SK-N-DZ (cell line): ENCODE results near the gene ABLIM1.

Experiments
- DNase-seq: peaks from one replicate; pipeline ENCODE4 v3.0.0-alpha.2; 2015; ENCODE audit warnings: low spot score

ABLIM1 gene

DNA sequence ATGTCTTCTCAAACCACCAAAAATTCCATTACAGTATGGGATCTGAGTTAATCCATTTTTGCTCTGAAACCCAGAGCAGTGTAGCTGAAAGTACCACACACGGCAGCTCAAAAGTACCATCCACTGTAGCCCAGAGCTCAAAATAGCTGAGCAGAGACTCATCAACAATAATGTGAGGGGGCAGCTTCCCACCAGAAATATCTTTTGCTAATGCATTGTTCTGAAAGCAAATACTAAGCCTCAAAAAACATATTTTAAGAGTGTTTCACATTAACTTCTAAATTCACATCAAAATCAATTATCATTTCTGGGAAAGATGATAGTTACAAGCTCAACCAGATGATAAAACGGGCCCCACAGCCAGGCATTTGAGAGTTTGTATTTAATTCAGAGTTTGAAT is 73.7 kb downstream of the ABLIM1 start:
- DNase-seq, result no peak

DNA sequence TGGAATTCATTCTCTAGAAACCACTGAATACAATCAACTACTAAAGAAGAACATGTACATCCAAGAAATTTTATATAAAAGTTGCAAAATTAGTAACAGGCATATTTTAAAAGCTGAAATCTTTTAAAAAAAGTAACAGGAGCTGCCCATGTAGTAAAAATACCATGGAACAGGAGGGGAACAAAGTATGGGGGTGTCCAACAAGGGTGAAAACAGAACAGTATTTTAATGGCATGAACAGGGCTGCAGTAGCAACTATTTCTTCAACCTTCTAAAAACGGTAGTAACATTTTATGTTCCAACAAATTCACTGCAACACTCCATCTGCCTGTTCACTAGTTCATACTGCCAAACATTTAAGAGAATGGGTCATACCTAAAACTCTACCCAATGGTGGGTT is 77.0 kb downstream of the ABLIM1 start:
- no peak for DNase-seq

- no peak for DNase-seq
Observed at GRCh38 chr10:114577133-114577532, 80.9 kb downstream of the ABLIM1 start.

DNA sequence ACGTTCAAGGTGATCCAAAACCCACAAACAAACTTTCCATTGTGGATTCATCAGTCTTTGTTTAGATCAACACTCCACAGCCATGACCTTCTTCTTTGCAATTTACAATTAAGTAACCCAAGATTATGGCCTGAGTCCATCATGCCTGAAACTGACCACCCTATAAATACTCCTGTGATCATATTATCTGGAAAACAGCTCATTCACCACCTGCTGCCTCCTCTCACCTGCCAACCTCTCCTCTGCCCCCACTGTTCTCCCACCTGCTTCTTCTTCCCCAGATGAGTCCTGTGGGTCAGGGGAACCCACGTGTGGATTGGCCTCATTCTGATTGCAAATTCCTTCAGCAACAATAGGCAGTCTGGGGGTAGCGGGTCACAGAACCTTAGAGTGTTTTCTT is 81.4 kb downstream of the ABLIM1 start:
- no peak for DNase-seq

DNA sequence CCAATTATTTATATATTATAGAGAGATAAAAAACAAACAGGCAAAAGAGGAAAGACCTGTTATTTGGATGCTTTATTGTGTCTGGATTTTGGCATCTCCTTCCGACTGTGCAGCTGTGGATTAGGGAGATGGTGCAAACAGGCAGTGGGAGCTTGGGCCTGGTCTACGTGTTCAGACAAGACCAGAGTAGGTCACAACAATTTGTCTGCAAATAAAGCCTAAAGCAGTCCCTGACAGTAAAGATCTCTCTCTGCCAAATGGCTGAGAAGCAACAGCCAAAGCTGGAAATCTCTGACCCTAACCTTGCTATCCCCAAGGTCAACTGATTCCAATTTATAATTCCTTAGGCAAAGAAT is 82.0 kb downstream of the ABLIM1 start:
- no peak for DNase-seq

DNA sequence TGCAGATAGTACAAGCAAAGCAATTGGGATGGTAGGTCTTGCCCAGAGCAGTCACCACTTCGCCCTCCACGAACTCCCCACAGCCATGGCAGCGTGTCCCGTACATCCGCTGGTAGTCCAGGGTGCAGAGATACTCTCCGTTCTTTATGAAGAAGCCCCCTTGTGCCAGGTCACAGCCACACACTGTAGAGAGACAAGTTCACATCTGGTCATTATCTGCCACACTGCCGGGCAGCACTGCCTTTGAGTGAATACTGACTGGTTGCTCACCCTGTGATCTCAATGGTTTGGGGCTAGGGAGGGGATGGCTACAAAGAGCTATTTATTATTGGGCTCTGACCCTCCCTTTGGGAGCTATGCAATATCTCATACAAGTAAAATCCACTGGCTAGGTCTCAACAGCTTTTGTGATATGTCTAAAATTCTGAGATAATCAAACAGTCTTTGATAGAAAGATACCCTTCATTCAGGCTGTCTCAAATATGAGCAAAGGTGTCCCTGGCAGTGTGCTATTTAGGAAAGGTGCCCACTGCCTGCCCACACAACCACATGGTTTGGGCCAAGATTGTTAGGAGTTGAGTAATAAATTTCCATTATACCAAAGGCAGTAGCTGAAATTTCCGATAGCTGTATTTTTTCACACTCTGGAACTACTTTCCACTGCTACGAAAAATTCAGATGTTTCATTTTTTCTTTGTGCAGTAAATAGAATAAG is 82.5 kb downstream of the ABLIM1 start:
- no peak for DNase-seq

DNA sequence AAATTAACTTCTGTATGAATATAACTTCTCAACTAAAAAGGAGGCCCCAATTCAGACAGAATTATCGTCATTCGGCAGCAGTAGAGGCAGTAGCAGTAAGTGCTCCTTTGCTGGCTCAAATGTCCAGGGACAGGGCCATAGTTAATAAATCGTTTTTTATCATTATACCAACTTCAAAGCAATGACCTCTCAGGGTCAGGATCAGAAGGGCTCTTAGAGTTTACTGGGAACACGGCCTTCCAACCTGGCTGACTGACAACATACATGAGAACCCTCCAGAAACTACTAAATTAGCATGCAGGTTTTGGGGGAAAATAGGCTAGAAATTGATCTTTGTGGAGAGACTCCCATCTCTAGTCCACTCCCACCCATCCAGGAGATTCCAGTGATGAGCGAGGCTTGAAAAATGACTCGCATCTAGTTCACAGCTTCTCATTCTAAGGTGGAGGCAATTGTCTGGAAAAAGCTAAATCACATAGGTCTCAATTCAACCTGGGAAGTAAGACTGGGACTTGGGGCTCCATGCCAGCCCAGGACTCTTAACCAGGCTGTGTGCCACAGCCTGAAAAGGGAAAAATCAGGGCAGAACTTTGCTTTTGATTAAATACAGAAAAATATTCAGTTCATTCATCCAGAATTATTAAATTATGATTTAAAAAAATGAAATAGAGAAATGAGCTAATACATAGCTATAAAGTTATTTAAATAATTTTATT is 84.6 kb downstream of the ABLIM1 start:
- DNase-seq, result no peak

DNA sequence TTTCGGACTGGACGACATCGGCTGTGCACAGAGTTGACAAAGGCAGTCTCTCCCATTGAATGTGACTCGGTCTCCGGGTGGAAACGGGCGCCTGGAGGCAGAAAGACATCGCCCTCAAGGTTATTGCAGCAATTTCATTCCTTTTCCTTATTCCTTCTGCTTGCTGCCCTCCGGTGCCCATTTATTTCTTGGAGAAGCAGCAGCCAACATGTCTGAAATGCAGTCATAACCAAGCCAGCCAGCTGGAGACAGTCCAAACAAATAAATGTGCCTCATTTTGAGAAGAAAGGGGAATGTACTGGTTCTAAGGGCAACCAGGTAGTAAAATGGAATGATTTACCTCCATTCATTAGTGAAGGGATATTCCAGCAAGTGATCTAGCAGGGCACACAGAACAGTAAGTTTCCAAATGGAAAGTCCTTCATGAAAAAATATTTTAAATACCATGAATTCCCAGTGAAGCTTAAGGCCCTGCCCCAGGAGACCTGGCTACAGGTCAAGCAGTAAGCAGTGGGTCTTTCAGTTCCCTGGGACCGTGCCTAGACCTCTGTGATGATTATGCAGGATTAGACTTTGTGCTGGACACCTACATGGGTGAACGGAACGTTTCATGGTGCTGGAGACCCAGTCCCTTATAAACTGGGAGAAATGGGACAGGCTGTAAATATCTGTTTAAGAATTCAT is 86.6 kb downstream of the ABLIM1 start:
- no peak for DNase-seq

DNA sequence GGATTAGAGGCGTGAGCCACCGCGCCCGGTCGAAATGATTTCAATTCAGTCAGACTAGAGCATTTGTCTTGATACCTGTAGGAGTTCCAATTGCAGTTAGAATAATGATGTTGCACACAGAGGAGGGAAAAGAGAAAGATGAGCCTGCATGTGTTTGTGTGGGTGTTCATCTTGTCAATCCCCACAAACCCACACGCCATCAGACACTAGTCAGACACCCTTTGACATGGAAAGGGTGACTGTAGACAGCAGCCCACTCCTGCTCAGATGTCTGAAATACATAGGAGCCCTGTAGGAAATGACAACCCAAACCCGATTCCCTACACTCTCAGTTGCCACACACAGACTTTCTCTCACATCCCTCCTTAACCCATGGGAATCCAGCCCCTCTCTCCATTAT is 92.0 kb downstream of the ABLIM1 start:
- no peak for DNase-seq

GRCh38 chr10:114565066-114565465 is 93.0 kb downstream of the ABLIM1 start:
- DNase-seq, result no peak

- DNase-seq, result no peak
Observed at GRCh38 chr10:114561008-114561523, 97.0 kb downstream of the ABLIM1 start.

- no peak for DNase-seq
Observed at GRCh38 chr10:114560144-114560543, 97.9 kb downstream of the ABLIM1 start.

GRCh38 chr10:114559636-114560035 is 98.4 kb downstream of the ABLIM1 start:
- DNase-seq, result no peak

- DNase-seq, result no peak
Observed at GRCh38 chr10:114557854-114558253, 100.2 kb downstream of the ABLIM1 start.

DNA sequence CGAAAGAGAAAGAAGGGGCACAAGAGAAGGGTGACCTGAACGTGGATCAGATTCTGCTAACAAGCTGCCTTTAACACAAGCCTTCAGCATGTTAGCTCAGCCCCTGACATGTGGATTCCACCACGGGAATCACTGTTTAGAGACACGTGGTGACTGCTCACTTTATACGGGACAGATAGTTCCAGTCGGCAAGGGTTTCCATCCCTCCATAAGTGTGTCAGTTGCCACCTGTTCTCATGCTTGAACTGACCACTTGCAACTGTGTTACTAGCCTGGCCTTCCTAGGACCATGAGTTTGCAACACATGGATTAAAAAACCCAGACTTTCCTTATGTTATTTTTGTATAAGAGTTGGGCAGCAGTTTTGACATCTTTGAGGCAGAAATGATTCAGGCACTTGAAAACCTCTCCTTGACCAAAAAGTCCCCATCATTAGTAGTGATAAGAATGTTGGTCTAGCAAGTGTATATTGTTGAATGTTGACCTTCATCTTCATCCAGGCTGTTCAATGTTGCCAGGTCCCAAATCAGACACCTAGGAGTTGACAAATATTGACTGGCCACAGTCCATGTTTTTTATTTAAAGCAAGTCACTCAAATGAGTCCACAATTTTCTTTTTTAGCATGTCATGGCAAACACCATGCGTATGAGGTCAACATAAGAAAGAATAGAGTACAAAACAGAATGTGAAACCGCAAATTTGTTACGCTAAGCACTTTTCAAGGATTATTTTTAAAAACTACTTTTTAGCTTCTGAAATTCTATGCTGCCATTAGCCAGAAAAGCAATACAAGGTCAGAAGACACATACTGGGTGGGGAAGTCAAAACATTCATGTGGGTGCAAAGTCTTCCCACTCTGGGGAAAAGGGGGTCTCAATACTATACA is 101.6 kb downstream of the ABLIM1 start:
- no peak for DNase-seq

DNA sequence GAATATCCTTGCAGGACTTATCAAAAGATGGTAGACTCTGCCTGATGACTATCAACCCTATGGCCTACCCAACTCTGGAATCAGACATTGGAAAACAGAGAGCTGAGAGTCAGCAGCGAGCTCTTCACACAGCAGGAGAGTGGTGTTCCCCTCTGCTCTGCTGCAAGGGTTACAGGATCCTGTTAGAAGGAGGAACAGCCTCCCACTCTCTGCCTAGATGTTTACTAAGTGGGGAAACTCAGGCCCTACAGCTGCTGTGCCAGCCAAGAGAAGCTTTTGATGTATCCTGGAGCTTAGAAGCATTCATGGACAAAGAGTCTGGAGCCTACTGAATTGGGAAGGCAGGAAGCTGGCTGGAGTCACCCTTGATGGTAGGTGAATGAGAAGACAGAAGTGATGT is 104.6 kb downstream of the ABLIM1 start:
- DNase-seq, result no peak

DNA sequence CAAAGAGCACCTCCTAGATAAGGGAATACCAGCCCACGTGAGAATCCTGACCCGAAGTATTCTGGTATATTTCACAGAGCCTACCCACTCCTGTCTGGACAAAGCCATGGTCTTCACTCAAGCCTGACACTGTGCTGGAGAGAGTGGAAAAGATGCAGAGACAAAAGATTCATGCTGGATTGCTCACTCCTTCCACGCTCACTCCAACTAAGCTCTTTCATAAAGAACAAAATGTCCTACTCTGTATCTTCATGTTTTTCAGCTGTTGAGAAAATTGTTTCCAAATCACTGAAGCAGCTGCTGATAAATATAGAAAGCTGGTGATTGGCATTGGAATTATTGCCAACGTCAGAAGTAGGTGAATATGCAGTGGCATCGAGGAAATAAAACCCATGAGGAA is 106.0 kb downstream of the ABLIM1 start:
- no peak for DNase-seq

GRCh38 chr10:114551636-114551972 is 106.5 kb downstream of the ABLIM1 start:
- DNase-seq, result no peak

DNA sequence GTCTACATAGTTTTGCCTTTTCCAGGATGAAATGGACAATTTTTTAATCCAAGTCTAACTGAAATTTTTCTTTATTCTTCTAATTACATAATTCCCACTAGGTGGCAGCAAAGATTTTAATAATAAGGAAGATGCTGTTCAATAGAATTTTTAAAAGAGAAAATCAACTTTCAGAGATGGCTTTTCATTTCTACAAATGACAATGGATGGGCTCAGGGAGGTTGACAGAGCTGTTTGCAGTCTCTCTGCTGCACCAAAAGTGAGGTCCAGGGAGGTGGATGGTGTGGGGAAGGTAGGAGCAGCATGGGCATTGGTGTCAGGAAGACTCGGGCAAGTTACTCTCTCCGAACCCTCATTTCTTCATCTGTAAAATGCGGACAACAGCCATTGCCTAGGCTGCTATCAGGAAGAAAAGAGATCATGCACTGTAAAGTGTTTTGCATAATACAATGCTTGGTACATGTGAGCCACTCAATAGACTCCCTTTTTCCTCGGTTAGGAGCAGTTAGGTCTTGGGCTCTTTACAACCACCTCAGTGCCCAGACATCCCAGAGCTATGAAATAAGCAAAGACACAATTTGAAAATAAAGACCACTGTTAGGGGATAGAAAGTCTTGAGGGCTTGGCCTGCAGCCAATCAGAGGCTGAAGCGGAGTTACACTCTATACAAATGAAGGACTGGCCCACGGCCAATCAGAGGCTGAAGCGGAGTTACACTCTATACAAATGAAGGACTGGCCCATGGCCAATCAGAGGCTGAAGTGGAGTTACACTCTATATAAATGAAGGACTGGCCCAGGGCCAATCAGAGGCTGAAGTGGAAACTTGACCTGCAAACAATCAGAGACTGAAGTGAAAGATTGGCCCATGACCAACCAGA is 107.1 kb downstream of the ABLIM1 start:
- peak; percentile 29 for DNase-seq

DNA sequence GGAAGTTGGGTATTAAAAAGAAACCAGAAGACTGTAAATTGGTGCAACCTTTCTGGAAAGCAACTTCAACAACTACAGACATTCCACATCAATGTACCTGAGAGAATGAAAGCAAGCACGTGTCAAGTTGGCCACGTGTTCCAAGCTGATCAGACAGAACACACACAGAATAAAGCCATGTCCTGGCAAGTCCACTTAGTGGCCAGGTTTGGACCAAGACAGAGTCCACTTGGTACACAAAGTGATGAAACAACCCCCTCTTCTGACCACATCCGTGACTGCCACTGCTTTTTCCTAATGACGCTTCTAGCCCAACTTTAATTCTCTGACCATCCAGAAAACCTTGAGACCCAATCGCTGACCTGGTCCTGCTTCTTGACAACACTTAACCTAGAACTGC is 109.4 kb downstream of the ABLIM1 start:
- DNase-seq, result peak; percentile 45

GRCh38 chr10:114547514-114547913 is 110.6 kb downstream of the ABLIM1 start:
- DNase-seq, result no peak
